Stimulated activated CD4-positive, alpha-beta T cell treated with anti-CD3 and anti-CD28 coated beads, Interleukin-1b, Interleukin-23, amount 100 ng/mL, for 4 hours (primary cell): ENCODE results near the gene RANBP1.

Experiments
- DNase-seq, 2 donors: peaks; one replicate each; pipeline ENCODE4 v3.0.0-alpha.2; 2020; ENCODE audit warnings: low read depth in 2 of 2

RANBP1 gene

DNA sequence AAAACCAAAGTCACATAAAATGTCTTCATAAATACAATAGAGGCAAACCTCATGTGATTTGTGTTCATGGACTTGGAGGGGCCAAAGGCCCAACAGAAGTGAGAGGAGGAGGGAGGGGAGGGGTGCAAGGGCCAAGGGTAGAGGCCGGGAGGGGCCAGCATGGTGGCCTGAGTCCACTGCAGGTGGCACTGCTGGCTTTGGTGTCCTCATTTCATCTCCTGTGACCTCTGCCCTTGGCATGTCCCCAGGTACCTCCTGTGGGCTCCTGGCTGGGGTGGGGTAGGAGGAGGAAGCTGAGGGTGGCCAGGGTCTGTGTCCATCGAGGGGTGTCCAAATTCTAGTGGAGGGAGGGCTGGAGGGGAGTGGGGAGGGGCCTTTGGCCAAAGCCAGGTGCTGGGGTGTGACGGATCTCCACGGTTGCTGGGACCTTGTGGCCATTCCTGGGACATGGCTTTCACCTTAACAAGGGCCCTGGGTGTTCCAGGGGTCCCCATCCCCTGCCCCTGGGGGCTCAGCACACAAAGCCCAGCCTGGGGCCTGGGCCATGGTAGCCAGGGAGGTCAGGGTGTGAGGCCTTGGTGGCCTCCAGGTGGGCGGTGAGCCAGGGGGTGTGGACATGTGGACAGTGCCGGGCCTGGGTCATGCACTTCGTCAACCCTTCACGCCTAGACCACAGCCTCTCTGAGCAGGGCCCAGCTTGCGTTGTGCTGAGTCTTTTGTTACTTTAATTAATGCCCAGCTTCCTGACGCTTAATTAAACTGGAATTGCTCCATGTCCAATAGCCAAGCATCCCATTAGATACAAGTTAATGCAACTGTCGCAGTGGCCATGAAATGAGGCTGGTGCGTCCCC, 55.6 kb downstream of the RANBP1 start:
- DNase-seq: no peak

- no peak for DNase-seq
Observed at GRCh38 chr22:20172141-20172613, 56.3 kb downstream of the RANBP1 start.

DNA sequence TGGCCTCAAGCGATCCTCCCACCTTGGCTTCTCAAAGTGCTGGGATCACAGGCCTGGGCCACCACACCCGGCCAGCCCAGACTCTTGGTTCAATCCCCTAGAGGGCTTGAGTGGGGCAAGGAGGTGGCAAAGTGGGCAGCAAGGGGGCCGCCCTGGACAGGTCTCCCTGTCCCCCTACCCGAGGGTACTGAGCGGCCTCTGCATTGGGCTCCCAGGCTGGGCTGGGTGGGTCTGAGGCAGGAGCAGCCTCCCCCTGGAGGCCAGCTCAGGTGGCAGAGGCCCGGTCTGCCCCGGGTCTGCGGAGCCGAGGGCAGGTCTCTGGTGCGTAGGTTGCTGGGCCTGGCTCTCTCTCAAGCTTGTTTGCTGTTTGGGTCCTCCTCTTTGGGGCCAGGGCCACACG, 57.3 kb downstream of the RANBP1 start:
- no peak for DNase-seq

DNA sequence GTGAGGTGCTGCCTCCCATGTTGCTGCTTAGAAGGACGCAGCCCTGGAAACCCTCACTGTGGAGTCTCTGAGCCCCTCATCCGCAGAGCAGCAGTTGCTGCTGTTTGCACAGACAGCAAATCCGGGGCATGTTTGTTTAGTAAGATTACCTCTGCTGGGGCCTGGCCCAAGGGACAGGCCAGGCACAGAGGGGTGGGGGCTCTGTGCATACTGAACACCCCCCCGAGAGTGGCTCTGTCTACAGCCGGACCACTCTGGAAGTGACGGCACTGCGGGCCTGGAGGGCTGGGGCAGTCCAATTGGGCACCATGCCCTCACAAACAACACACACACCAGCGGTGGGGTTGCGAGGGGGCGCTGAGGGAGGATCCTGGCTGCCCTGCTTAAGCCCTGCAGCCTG, 57.9 kb downstream of the RANBP1 start:
- DNase-seq: no peak

DNA sequence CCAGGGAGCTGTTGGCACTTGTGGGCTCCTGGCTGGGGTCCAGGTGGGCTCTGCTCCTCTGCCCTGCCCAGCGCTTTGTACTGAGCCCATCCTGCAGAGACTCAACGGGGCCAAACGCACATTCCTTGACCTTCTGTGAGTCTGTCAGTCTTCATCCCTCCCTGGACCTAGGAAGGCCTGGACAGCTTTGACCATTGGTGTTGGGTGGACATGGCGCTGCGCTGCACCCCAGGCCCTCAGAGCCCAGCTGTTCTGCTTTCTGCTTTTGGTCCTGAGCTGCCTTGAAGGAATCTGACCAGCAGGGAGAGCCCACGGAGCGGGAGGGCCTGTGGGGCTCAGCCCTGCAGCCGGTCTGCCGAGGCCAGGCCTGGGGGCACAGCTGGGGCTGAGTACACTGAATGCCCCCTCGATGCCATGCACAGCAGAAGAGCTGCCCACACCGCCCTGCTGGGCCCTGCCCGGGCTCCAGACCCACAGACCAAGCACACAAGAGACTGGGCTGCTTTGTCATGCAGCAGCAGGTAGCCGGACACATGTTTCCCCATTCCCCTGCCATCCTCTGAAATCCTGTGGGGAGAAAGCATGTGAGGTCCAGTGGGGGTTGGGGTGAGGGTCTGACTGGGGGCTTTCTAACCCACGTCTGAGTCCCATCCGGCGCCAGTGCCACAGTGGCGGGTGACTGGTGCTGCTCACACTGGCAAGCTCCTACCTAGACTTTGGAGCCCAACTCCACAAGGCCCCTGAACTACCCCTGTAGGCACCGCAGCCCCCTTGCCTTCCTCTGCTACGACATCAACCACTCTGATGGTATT, 59.1 kb downstream of the RANBP1 start:
- DNase-seq: no peak

DNA sequence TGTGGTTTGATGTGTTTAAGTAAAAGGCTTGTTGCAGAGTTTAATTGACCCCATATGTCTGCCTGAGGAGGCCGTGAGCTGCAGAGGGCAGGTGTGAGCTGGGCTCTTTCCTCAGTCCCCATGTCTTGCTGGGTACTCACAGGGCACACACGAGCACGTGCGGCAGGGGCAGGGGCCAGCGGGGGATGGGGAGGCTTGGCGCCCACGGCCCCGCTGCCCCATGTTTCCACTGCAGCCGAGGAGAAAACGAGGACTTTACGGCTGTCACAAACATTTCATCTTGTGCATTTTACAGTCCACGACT, 59.6 kb downstream of the RANBP1 start:
- DNase-seq: no peak

GRCh38 chr22:20176421-20177085, 60.6 kb downstream of the RANBP1 start:
- no peak for DNase-seq
